DND-41 (cell line): ENCODE data around the gene P2RY11.

Experiments used
- CTCF ChIP-seq: IDR thresholded peaks from 2 replicates; pipeline ENCODE4 v1.5.1; 2012; ENCODE audit warnings: borderline replicate concordance, low read length, moderate library complexity, mild to moderate bottlenecking; ENCODE audit not compliant: poor library complexity, severe bottlenecking; ENCODE audit errors: extremely low read depth
- EZH2 ChIP-seq: IDR thresholded peaks from 3 replicates; pipeline ENCODE4 v1.6.1; 2012; ENCODE audit warnings: borderline replicate concordance, low read depth, mild to moderate bottlenecking, moderate library complexity, low read length, inconsistent platforms; ENCODE audit not compliant: severe bottlenecking

- TF ChIP-seq EZH2: no peak
- TF ChIP-seq CTCF: no peak
Measured at GRCh38 chr19:10095622-10095947, 15.9 kb upstream of the P2RY11 start.
